NCI-H2196 treated with DMSO at 0.1 percent for 48 hours (cell line): Measurements from ENCODE around the gene MAD1L1.

ENCODE experiments used
- DNase-seq: peaks from one replicate; lab custom pipeline; 2025; ENCODE audit not compliant: unreplicated experiment; lab: John Stamatoyannopoulos, UW

MAD1L1 gene

GRCh38 chr7:2120251-2120660 is 112.5 kb downstream of the MAD1L1 start:
- DNase-seq, result no peak

- no peak for DNase-seq
These were observed 114.0 kb downstream of the MAD1L1 start for GRCh38 chr7:2118630-2119190.

GRCh38 chr7:2118056-2118455 is 114.7 kb downstream of the MAD1L1 start:
- no peak for DNase-seq

DNA sequence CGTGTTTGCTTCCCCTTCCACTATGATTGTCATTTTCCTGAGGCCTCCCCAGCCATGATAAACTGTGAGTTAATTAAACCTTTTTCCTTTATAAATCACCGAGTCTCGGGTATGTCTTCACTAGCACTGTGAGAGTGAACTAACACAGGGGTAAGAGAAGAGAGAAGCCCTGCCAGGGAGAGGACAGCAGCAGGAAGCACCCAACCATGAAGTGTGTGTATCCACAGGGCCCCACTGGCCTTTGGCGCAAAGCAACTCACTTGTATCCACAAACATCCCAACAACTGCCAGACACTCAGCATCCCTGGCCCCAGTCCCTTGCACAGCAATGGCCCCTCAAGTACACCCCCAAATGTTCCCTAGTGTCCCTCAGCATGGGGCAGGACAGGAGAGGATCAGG is 115.1 kb downstream of the MAD1L1 start:
- no peak for DNase-seq

GRCh38 chr7:2116989-2117591 is 115.7 kb downstream of the MAD1L1 start:
- DNase-seq, result peak; percentile 57

GRCh38 chr7:2116448-2116810 is 116.3 kb downstream of the MAD1L1 start:
- no peak for DNase-seq

- DNase-seq, result peak; percentile 58
These were observed 116.8 kb downstream of the MAD1L1 start for GRCh38 chr7:2115760-2116447.

GRCh38 chr7:2114926-2115759 is 117.6 kb downstream of the MAD1L1 start:
- DNase-seq, result no peak

DNA sequence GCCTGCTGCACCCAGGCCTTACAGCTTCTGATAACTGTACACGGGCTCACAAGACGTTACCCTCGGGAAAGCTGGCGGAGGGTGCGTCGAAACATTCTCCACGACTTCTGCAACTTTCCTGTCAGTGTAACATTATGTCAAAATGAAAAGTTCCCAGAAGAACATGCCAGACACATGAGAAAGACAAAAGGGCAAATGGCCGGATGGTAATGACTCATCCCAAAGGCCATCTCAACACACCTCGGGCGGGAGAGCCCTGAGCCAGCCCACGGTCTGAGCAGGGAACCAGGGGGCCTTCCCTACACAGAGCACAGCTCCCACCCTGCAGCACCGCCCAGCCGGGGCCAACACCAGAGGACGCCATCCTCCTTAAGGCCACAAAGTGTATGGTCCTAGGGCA is 118.7 kb downstream of the MAD1L1 start:
- no peak for DNase-seq

DNA sequence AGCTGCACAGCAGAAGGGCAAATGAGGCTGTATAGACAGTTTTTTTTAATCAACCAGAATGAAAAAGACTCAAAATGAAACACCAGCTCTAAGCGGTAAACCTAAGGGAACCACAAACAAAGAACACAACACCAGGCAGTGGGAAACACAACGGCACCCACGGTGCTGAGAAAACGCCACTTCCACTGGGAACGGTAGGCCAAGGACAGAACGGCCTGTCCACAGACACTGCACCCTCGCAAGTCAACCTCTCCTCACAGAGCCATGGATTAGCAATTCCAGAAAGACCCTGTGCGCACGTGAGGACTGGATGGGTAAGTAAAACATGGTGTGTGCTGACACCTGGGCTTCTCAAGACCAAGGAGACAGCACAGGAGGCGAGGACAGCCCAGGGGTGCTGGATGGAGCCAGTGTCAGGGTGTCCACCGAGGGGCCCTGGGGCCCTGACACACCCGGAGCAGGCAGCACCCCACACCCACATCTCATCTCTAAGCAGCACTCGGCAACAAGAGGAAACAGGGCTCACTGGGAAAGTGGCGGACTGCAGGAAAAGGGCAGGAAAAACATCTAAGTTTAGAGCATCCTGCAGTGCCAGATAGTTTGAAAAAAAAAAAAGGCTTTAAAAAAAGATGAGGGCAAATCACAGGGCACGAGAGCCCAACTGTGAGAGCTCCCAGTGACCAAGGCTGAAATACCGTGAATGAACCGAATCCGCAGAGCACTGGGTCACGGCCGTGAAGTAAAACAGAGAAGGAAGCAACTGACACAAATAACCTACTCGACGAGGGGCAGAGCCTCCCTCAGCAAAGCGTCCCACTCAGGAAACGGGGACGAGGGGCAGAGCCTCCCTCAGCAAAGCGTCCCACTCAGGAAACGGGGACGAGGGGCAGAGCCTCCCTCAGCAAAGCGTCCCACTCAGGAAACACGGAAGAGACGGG is 120.2 kb downstream of the MAD1L1 start:
- DNase-seq, result no peak

- no peak for DNase-seq
These were observed 121.2 kb downstream of the MAD1L1 start for GRCh38 chr7:2111568-2111967.

GRCh38 chr7:2110610-2111396 is 121.9 kb downstream of the MAD1L1 start:
- no peak for DNase-seq

DNA sequence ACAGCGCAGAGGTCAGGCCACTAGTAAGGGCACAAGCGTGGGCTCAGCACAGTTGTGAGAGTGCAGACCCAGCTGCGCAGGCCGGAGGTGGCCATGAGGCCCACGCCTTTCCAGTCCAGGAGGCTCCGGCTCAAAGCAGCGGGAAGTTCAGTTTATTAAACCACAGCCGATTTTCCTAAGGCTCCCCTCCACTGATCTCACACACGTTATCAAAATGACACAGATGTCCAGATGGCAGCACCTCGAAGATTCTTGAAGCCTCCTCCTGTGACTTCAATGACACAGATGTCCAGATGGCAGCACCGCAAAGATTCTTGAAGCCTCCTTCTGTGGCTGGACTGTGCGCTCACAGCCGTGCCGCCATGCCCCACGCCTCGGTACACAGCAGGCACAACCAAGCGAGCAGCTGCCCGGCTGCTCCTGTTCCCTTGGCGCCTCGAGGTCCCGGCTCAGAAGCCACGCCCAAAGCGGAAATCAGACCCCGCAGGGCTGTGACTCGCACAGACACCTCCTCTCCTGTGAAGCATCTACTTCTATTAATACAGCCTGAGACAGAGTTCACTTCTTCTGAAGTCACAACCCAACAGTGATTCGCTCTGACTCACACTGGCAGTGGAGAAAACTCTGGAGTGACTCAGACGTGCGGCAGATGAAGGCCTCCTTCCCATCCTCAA is 122.7 kb downstream of the MAD1L1 start:
- DNase-seq, result no peak

GRCh38 chr7:2109251-2109872 is 123.4 kb downstream of the MAD1L1 start:
- DNase-seq, result no peak

GRCh38 chr7:2108501-2109250 is 124.1 kb downstream of the MAD1L1 start:
- DNase-seq, result no peak

- no peak for DNase-seq
These were observed 124.7 kb downstream of the MAD1L1 start for GRCh38 chr7:2108071-2108455.

GRCh38 chr7:2107386-2108070 is 125.2 kb downstream of the MAD1L1 start:
- no peak for DNase-seq

DNA sequence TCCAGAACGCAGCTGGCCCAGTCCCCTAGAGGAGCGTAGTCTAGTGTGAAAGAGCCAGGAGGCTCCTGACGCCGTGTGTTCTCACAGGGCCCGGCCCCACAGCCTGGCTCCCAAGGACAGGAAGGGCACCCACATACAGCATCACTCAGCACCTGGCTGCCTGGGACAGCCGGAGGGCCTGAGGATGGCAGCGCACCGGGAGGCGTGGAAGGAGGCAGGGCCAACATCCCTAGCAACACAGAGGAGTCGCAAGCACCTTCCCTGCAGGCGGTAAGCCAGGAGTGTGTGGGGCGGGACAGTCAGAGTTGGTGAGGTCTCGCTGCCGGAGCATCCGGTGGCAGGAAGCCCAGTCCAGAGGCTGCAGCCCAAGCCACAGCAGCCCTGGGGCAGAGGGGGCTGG is 125.8 kb downstream of the MAD1L1 start:
- DNase-seq, result no peak
